Pons (tissue), 1 donor: ENCODE results near the gene TSKU.

ENCODE experiments used
- DNase-seq: peaks from one replicate; pipeline ENCODE4 v3.0.0-alpha.2; 2016; ENCODE audit warnings: low spot score

Gene TSKU

GRCh38 chr11:76770642-76771445 is 12.3 kb upstream of the TSKU start:
- DNase-seq, result no peak

GRCh38 chr11:76771446-76772099 is 11.6 kb upstream of the TSKU start:
- DNase-seq, result no peak

- DNase-seq, result no peak
These were observed 10.9 kb upstream of the TSKU start for GRCh38 chr11:76772100-76772782.

DNA sequence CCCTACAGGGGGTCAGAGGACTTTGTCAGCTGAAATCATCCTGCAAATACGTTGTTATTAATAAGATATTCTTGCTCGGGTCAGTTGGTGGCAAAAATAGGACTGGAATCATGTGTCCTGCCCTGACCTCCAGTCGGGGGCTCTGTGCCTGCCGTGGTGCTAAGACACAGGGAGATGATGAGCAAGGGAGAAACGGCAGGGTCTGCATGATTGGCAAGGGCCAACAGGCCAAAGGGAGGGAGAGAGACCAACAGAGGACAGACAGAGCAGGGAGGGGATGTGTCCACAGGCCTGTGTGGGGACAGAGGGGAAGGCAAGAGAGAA is 10.4 kb upstream of the TSKU start:
- no peak for DNase-seq

- no peak for DNase-seq
These were observed 9.2 kb upstream of the TSKU start for GRCh38 chr11:76773921-76774361.

- DNase-seq, result no peak
These were observed 6.7 kb upstream of the TSKU start for GRCh38 chr11:76776472-76776871.

GRCh38 chr11:76777305-76777704 is 5.9 kb upstream of the TSKU start:
- DNase-seq, result no peak

- no peak for DNase-seq
These were observed 5.3 kb upstream of the TSKU start for GRCh38 chr11:76777876-76778275.

DNA sequence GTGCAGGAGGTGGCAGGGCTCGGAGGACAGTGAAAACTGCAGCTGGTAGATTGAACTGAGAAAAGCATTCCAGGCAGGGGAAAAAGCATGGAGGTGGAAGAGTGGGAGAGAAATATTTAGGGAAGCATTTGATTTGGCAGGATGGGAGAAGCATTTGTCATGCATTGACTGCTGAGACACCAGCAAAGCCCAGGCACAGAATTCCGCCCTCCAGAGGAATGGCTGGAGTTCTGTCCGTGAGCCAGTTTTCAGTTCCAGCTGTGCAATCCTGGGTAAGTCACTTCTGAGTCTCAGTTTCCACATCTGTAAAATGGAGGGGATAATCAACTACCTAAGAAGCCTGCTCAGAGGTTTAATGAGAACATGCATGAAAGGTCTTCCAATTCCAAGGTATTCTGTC is 4.3 kb upstream of the TSKU start:
- DNase-seq, result no peak

GRCh38 chr11:76781046-76781801 is 1.9 kb upstream of the TSKU start:
- DNase-seq, result no peak

- no peak for DNase-seq
These were observed 1.2 kb upstream of the TSKU start for GRCh38 chr11:76781807-76782530.

DNA sequence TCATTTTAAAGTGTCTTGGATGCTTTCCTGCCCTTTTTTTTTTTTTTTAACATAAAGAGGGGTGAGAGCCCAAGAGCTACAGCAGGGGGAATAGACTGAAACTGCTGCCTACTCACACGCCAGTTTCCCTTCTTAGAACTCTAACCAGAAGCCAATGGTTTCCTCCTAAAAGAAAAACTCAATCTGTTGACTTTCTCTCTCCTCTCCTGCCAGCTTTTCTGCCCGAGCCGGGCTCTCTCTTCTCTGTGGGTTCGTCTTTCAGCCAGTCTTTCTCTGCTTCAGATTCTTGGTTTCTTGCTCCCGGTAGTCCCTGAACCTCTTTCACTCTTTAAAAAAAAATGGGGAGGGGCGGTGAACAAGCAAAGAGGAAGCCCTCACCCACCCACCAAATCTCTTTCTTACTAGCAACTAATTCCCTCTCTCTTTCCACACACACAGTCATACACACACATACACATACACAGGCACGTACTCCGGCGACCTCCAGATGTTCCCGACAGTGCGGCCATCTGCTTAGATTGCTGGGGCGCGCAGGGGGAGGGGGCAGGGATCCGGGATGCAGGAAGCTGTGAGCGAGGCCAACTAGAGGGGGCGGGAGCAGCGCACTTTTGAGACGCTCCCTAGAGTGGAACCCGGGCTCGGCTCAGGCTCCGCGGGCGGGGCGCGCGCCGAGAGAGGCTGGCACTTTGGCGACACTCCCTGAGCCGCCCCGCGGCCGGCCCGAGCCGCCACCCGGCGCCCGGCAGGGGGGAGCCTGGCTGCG is 444 bp upstream of the TSKU start:
- DNase-seq, result no peak

DNA sequence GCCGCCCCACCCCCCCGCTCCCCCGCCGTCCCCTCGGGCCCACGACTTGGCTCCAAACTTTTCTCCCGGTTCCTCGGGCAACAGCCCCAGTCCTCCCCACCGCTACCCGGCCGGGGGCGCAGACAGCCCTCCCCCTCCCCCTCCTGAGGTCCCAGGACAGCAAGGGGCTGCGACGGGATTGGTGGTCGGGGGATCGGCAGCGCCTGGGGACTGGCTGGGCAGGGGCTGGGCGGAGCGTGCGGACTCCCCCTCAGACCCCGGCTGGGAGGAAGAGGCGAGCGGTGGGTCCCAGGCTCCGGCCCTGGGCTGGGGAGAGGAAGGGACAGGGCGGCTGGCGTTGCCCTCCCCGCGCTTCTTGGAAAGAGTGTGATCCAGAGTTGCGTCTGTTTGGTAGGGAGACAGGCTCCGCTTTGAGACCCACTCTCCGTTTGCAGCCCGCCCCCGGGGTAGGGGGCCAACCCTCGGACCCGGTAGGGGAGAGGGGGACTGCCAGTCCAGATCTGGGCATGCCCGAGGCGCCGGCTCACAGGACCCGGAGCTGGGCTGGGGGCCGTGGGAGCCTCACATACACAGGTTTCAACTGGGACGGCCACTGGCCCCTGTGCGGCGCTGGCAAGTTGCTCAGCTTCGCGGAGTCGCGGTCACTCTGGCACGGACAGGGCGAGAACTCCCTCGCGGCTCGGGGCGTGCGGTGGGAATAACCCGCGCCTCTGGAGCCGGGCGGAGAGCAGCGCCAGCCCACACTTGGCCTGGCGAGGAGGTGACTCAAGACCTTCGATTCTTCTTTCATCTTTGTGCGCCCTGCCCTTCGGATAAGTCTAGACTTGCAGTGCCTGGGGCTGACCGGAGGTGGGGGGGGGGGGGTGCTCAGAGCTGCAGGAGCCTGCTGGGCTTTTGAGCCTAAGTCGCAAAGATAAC is 999 bp downstream of the TSKU start:
- no peak for DNase-seq

DNA sequence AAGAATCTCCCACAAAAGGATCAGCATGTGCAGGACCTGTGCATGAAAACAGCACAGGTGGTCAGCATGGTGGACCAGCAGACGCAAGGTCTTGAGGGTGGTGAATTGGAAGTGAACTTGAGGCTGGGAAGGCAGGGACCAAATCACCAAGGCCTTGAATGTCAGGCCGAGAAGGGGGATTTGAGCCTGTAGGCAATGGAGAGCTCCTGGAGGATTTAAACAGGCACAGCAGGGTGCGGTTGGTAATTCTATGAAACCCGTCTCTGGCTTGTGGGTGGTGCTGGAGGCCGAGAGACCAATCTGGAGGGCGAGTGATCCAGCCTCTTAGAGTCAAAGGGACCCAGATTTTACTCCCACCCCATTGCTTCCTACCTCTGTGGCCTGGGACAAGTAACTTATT is 2.4 kb downstream of the TSKU start:
- DNase-seq, result no peak

- no peak for DNase-seq
These were observed 2.9 kb downstream of the TSKU start for GRCh38 chr11:76786016-76786415.

GRCh38 chr11:76786441-76787014 is 3.4 kb downstream of the TSKU start:
- DNase-seq, result no peak

DNA sequence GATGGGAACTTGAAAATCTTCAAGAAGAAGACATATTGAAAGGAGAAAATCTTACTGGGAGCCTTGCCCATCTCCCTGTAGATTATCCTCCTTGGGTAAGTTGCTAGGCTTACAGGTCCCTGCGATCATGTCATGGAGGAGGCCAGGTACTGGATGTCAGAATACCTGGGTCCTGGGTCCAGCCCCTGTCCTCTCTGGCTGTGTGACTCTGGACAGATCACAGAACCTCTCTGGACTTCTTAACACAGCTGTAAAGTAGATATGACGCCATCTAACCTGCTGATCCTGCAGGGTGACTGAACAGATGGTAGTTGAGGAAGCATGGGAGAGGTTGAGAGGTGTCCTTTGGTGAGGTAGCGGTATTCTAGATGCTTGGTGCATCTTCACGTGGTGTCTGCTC is 4.1 kb downstream of the TSKU start:
- no peak for DNase-seq

- no peak for DNase-seq
These were observed 4.9 kb downstream of the TSKU start for GRCh38 chr11:76787911-76788596.
